Astrocyte (in vitro differentiated cells and primary cell): ENCODE data around the gene TRIM10.

Experiments
- CTCF ChIP-seq: IDR thresholded peaks from 2 replicates; pipeline ENCODE4 v1.5.1; 2011; ENCODE audit warnings: low read depth, mild to moderate bottlenecking, inconsistent platforms, low read length, moderate library complexity; ENCODE audit not compliant: insufficient read depth
- EZH2 ChIP-seq: IDR thresholded peaks from 2 replicates; pipeline ENCODE4 v1.6.1; 2012; ENCODE audit warnings: mild to moderate bottlenecking, low read length, inconsistent platforms; ENCODE audit not compliant: insufficient read depth

- TF ChIP-seq CTCF (no peak), EZH2 (no peak)
Measured at GRCh38 chr6:30145818-30146217, 15.2 kb downstream of the TRIM10 start.
